ENCODE results near the gene FHOD1.

The FHOD1 gene

DNA sequence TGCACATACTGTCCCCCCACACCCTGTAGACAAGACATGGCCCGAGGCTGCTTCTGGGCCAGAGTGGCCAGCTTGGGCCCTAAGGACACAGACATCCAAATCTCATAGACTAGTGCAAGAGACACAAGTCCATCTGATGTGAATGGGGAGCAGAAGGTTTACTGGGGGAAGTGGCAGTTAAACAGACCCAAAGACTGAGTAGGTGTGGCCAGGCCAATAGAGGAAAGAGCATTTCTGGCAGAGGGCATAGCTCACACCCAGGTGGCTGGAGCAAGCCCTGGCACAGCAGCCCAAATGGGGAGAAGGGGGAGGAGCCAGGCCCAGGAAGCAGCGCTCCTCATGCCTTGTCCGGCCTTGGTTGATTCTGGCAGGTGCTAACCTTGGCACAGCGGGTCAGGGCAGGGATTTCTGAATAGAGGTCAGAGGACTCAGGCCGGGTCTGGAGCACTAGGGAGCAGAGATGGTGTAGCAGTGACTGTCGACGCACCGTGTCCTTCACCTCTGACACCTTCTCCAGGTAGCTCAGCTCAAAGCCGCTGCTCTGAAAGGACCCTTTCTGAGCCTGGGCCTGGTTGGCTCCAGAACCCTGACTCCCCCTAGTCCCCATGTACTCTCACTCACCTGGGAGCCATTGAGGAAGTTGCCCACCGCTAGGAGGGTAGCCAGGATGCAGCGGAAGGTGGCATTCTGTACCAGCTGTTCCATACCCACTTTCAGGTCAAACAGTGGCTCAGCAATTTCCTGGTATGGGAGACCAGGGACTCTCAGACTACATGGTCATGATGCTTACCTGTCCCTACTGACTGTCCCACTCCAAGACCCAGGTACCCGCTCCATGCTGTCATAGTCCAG is 16.2 kb downstream of the FHOD1 start:
- DNase-seq (ENCODE audit: low read depth) = no peak

DNA sequence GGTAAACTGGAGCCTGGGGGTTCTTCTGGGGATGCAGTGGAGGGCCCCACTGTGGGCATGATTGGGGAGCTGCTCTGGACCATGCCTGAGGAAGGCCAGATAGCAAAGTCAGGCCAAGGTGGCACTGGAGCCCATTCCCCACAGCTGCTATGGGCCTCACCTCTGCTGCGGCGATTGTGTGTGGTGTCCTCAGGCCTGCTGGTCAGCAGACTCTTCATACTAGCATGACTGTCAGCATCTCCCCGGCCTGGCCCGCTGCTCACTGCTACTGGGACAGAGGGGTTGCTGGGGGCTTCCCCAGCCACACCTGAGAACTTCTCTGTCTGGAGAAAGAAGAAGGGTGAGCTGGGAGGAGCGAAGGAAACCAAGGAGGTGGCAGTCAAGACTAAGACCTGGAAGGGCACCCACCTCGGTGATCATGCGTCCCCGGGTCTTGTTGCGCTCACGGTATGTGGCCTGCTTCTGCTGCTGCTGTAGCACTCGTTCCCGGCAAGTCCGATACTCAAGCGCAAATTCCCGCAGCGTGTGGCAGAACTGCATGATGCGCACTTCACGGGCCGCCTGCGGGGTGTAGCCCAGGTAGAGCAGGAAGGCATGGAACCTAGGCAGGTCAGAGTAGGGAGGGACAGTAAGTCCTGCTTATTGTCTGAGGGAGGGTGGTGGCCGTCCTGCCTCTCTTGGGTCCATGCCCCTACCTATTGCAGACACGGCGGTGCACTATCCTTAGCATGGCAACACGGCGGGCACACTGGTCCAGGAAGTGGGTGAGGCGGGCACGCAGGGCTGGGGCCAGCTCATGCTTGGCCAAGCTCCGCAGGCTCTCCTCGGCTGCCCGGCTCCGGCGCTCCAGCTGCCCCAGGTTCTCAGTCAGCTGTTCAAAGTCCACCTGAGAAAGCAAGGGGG is 17.1 kb downstream of the FHOD1 start:
- DNase-seq (ENCODE audit: low read depth) = no peak

DNA sequence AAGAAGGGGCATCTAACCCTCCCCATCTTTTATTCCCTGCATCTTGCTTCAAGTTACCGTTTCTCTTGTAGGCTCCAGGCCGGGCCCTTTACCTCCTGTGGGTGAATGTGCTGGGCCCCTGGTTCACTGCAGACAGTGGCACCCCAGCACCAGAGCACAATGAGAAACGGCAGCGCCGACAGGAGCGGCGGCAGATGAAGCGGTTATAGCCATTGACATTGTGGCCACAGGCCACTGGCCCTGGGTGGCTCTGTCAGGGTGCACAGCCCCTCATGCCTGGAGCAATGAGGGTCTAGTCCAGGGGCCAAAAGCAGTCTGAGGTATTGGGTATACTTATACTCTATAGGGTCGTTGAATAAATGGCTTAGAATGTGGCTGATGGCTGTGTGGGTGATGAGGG is 18.4 kb downstream of the FHOD1 start:
- no peak for DNase-seq (ENCODE audit: low read depth)

DNA sequence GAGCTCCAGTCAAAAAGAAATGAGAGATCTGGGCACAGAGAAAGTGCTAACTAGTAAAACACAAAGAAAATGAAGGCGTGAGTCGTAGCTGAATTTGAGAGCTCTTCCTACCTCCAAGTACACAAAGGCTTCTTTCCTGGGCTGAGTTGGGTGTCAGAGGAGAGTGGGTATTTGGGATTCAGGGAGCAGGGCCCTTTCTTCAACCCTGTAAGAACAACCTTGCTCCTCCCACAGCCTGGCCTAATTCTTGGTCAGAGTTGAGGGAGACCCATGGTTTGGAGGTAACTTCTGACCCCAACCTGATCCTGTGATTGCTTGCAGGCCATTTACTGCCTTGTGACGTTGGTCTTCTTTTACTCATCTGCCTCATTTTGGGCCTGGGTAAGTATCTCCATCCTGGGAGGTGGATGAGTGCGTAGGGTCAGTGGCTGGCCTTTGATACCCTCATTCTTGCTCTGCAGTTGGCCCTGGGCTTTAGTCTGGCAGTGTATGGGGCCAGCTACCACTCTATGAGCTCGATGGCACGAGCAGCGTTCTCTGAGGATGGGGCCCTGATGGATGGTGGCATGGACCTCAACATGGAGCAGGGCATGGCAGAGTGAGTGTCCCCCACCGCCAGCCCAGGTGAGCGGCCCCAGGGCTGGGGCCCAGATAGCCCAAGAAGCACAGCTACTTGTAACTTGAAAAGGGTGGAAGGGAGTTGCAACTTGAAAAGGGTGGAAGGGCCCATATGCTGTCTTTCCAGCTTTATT is 19.1 kb downstream of the FHOD1 start:
- DNase-seq (ENCODE audit: low read depth) = no peak

DNA sequence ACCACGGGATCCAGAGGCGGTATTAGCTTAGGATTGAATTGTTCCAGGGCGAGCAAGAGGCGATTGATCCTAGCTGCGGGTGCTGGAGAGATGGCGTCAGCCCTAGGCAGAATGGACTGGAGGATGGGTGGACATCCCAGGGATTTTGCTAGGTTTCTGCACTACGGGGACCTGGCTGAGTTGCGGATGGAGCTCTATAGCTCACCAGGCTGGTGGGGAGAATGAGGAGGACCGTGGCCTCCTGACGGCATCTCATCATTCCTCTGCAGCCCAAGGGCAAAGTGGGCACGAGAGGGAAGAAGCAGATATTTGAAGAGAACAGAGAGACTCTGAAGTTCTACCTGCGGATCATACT is 19.7 kb downstream of the FHOD1 start:
- DNase-seq (ENCODE audit: low read depth) = no peak

DNA sequence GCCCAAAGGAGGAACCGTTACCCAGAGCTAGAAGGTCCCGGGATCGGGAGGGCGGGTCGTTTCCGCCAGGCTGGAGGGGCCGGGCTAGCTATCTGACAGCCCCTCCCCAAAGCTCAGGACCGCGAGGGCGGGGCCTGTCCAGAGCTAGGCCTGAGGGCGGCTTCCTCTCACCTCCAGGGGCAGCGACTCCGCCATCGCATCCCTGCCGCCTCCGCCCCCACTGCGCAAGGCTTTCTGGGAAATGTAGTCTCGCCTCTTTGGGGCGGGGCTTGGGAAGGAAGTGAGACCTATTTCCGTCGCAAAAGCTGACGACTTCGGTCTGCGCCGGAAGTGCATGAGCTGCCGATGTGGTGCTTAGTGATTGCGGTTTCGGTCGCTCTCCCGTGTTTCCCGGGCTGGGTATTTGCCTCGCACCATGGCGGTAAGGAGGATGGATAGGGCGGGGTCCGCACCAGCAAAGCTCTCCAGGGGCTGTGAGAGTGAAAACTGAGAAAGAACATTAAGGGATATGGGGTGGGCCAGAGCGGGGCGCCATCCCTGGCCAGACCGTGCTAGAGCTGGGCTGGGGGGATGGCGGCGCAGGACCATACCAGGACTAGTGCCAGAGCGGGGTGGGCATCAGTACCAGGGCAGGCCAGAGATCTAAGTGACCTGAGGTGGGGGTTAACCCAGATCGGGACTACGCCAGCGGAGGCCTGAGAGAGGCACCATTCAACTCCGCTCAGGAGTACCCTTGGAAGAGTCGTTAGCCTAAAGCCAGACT is 20.3 kb downstream of the FHOD1 start, which contains the start of gene TMEM208:
TSS of gene TMEM208 (plus strand) at position 327 of the 763 bp plus-strand sequence. CDS start at position 416, 89 bp downstream.
- DNase-seq (ENCODE audit: low read depth) = peak; percentile 95

DNA sequence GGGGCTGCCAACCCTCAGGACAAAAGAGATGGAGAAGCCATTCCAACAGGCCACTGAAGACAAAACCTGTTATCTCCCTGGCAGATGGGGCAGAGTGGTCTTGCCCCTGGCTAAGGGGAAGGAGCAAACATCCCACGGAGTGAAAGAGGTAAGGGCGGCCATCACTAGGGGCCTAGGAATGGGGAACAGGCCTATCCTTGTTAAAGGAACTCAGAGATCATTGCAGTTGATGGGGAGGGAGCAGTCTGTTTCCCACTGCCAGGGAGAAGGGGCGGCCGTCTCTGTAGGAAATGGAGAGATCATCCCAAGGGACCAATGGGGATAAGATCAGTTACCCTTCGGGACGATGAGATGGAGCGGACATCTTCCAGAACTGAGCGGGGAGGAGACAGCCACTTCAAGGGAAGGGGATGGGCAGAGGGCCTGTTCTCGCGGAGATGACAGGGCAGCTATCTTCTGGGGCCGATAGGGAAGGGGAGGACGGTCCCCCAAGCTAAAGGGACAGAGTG is 20.9 kb downstream of the FHOD1 start:
- DNase-seq (ENCODE audit: low read depth) = no peak

DNA sequence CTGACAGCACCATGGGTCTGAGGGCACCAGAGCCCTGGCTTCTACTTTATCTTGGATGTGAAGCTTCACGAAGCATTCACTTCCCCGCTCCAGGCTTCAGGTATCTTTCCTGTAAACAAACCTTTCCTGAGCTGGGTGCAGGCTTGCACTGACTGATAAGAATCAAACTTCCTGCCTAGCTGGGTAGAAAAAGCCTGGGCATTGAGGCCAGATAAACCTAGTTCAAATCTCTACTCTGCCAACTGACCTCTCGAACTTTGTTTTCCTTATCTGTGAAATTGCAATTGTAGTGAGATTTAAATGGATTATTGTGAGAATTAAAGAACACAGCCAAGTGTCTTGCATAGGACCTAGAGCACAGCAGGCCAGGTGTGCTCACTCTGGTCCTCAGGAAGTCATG is 23.3 kb downstream of the FHOD1 start:
- no peak for DNase-seq (ENCODE audit: low read depth)

DNA sequence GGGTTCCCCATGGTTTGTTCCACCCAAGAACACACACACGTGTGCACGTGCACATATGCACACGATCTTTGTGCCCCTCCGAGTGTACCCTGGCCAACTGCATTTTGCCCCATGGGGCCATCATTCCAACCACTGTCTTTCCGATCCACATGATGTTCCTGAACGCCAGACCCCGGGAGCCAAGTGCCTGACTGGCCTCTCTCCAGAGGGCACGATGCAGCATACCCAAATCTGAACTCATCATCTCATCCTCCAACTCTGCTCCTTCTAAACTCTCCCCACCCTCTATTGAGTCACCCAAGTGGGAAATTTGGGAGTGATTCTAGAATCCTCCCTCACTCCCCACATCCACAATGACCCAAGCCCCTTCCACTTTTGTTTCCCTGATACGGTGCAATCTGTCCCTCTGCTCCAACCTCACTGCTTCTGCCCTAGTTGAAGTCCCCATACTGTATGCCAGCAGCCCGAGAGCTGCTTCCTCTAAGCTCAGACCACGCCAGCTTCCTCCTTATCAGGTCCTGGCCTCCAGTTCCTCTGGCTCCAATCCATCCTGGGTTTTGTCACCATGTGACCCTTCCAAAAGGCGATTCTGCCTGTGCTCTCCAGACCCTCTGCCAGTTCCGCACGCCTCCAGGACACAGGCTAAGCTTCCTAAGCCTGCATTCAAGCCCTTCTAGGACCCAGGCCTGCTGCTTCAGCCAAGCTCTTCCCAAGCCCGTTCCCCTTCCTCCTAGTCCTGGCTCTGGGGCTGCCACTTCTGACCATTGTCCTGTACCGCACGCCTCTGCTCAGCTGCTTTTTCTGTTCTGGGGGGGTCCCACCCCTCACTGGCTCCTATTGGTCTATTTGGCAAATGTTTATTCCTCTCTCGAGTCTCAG is 30.4 kb downstream of the FHOD1 start:
- DNase-seq (ENCODE audit: low read depth) = no peak

DNA sequence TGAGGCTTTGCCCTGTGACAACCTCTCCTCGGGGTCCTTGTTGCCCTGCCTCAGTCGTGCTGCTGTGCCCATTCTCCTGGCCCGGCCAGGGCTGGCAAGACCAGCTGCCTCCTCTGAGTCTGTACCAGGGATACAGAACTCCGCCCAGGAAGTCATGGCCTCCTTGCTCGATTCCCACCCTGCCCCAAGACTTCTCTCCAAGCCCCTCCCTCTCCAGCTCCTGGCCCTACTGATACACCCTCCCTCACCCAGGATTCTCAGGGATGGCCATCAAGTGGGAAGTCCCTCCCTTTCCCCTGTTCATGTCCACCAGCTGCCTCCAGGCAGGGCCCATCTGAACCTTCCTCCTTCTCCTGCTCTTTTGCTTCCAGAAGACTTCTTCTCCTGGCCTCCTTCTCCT is 31.6 kb downstream of the FHOD1 start:
- no peak for DNase-seq (ENCODE audit: low read depth)

DNA sequence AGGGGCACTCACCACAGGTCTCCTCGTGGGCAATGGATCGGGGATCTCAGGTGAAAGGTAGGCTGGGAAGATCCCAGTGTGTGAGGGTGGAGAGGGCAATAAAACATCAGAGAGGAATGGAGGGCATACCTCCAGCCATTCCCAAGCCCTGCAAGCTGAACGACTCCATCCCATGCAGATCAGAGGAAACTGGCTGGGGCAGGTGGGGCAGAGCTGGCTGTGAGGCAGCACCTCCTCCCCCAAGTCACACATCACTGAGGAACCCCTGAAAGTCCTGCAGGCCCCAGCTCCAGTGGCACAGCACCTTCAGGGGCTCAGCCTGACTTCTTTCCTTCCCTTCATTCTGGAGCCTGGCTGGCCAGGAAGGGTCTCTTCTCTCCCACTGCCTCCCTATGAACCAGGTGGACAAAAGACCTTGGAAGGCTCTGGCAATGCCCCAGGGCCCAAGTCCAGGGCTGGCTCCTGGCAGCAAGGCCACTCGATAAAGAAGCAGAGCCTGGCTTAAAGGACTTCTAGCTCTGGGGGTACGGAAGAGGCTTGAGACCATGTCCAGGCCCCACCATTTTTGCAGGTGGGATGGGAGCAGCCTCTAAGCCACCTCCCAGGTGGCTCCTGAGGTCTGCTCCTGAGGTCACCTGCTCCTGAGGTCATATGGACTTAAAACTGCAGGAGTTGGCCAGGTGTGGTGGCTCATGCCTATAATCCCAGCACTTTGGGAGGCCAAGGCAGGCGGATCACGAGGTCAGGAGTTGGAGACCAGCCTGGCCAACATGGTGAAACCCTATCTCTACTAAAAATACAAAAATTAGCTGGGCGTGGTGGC is 33.9 kb downstream of the FHOD1 start:
- no peak for DNase-seq (ENCODE audit: low read depth)

DNA sequence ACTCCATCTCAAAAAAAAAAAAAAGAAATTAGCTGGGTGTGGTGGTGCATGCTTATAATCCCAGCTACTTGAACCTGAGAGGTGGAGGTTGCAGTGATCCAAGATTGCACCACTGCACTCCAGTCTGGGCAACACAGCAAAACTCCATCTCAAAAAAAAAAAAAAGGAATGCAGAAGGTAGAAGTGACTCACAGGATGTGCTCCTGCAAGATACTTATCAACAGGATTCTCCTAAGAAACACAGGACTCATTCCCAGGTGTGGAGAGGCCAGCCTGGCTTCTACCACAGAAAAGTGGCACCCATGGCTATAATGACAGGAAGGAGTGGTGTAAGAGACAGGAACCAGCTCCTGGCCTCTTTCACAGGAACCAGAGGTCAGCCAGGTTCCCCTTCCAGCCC is 34.5 kb downstream of the FHOD1 start:
- DNase-seq (ENCODE audit: low read depth) = no peak

DNA sequence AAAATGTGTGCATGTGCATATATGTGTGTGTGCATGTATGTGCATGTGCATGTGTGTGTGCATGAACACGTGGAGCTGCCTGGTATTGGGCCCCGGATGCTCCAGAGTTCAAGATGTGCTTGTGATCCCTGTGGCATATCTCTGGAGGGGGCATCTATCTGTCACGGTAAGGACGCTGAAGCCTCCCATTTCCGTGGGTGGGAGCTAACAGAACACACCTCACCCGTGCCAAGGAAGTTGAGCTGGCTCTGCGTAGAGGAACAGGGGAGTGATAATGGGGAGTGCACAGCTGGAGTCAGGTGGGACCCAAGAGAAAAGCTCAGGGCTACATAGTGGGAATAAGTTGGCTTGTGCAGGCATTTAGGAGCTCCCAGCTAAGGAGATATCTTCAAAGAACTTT is 35.6 kb downstream of the FHOD1 start:
- no peak for DNase-seq (ENCODE audit: low read depth)

DNA sequence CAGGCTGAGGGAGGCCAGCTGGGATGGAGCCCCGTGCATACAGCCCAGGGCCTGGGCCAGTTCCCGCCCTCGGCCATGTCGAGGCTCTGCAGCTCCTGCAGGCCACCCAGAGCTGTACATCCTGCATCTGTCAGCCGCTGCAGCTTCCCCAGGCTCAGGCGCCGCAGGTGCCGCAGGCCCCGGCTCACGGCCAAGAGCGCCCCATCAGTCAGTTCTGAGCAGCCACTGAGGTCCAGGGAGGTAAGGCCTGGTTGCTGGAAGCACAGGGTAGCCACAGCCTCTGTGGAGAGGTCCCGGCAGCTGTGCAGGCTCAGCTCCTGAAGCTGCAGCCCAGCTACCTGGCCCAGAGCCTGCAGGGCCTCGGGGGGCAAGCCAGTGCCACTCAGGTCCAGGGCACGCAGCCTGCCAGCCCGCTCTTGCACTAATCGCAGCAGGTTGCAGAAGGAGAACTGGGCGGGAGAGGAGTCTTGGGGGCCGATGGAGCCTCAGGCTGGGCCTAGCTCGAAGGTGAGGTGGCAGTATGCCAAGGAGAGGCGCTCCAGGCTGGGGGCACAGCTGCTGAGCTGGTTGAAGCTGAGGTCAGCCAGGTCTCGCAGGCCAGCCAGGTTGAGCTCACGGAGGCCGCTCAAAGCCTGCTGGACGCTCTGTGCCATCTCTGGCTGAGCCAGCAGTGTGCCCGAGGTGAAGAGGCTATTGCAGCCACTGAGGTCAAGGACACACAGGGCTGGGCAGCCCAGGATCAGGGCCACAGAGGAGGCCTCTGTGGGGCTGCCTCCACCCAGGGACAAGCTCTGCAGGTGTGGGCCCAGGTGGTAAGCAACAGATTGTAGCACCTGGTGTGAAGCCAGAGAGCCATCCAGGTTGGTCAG is 37.0 kb downstream of the FHOD1 start:
- no peak for DNase-seq (ENCODE audit: low read depth)

DNA sequence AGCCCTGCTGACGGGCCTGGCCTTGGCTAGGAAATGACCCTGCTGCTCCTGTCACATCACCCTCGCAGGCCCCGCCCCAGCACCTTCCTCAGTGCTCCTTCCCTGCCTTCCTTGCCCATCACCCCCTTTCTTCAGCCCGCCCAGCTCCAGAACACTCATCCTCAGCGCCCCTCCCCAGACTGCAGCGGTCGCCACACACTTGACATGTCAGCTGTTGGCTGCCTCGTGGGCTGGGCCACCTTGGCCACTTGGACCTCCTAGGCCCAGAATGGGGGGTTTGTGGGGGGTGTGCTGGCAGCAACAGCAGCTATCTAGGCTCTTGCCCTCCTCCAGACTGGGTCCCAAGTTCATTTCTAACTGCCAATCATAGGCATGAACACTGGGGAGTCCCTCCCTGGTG is 37.7 kb downstream of the FHOD1 start:
- DNase-seq (ENCODE audit: low read depth) = no peak

DNA sequence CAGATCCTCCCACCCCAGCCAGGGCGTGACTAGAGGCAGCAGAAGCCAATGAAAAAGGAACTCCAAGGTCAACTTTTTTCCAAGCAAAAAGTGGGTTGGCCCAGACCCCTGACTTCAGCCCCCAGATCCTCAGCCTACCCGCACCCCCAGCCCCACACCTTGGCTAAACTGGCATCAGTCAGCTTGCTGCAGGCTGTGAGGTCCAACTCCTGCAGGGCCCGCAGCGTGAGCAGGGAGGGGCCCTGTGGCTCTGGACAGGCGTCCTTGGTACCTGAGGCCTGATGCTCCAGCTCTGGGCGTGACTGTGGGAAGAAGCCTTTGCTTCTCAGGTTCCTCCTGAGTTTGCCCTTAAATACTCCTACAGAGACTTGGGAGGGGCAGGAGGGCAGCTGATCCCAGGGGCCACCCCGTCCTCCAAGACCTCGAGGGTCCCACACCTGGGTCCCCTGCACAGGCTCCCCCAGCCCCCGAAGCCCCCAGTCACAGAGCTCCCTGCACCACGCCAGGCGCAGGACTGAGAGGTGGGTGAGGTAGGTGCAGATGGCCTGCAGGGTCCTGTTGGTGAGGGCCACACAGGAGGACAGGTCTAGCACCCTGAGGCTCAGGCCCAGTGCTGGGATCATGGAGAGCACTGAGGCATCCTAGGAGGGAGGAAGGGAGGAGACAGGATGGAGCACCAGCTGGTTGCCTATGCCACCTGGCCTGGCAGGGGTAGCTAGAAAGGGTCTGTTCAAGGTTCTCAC is 39.0 kb downstream of the FHOD1 start:
- DNase-seq (ENCODE audit: low read depth) = no peak

DNA sequence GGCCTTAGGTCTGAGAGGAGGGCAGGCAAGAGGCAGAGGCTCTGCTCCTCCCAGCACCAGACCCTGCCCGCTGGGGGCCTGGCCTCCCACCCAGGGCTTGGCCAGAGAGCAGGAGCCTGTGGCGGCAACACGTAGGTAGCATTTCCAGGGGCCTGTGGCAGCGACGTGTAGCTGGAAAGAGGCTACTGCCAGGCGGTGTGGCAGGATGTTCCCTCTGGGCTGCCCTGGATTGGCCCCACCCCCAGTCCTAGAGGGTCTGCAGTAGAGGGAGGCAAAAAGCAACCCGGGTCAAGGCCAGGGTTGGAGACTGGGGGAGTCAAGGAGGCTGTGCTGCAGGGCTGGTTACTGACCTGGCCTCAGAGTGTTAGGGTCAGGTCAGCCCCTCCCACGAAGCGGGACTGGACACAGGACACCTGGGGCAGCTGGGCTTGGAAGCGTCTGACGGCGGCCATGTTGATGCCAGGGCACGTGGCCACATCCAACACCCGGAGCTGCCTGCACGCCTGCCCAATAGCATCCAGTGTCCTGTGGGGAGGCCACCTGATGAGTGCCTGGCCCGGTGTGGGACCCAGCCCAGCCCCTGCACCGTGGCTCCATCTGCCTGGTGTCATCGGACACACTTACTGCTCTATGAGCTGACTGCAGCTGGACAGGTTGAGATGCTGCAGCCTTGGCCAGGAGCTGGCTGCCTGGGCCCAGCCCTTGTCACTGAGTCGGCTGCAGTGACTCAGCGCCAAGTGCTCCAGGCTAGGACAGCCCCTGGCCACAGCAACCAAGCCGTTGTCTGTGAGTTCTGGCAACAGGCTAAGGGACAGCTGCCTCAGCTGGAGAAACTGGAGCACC is 39.8 kb downstream of the FHOD1 start:
- no peak for DNase-seq (ENCODE audit: low read depth)

All from T-helper 22 cell (primary cell).